SW480 (cell line): ENCODE data around the gene RNASET2.
"Not testable (repeated sequence)": the region's sequence is repeated elsewhere in the genome, so short reads cannot be mapped to it uniquely, and the experiment has no call there.

ENCODE experiments used
- DNase-seq: peaks from one replicate; pipeline ENCODE4 v3.0.0-alpha.2; 2016; ENCODE audit warnings: low spot score

The RNASET2 gene

DNA sequence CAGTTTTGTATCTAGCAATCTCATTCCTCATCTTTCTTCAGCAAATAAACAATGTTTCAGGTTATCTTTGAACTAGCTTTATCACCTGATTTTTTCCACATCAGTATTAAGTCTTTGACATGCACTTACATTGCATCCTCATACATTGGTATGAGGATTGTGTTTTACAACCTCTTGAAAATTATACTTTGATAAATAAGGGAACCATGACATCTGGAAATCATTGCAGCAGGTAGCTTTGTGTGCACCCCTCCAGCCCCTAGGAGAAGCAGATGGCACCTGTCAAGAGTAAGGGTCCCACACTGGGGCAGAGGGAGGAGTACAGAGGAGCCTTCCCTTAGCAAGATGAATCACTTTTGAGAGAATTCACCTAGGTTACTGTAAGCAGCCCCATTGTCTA is 13.7 kb upstream of the RNASET2 start:
- DNase-seq, result no peak

DNA sequence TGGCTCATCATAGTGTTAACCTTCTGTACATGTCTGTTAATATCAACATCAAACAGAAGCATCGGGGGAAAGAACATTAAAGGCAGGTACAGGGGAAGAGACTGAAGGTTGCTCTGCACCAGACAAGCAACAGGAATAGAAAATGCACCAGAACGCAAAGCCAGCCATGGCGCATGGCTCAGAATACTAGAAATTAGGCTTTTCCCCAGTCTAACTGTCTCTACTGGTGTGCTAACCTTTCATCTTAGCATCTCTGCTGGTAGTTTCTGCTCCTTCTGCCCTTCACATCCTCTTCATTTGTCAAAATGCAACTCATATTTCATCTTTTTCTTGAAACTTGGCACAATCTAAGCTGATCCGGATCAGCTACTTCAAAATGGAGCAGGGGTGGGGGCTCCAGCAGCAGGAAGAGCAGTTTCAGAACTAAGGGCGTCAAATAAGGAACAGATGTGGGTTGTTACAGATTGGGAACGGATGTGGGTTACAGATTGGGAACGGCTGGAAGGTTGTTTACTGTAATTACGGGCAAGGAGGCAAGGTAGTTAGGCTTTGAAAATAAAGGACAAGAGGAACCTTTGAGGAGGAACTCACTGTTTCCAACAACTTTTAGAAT is 13.1 kb upstream of the RNASET2 start:
- no peak for DNase-seq

DNA sequence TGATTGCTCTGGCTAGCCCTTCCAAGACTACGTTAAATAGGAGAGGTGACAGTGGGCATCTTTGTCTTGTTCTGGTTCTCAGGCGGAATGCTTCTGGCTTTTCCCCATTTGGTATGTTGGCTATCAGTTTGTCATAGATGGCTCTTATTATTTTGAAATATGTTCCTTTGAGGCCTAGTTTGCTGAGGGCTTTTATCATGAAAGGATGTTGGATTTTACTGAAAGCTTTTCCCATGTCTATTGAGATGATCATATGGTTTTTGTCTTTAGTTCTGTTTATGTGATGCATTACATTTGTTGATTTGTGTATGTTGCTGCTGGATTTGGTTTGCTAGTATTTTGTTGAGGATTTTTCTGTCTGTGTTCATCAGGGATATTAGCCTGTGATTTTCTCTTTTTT is 9.9 kb upstream of the RNASET2 start:
- no peak for DNase-seq

DNA sequence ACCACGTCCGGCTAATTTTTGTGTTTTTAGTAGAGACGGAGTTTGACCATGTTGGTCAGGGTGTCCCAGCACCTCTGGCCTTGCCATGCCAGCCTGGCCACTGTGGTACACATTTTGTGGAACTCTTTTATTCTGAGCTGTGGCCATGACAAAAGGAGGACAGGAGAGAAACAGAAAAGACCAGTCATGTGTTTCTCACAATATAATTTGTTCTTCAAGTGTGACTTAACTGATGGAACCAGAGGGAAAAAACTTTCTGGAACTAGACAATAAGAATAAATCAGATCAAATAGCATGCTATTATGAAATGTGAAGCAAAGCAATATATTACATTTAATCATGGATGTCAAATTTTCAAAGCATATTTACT is 4.2 kb upstream of the RNASET2 start:
- DNase-seq, result no peak

DNA sequence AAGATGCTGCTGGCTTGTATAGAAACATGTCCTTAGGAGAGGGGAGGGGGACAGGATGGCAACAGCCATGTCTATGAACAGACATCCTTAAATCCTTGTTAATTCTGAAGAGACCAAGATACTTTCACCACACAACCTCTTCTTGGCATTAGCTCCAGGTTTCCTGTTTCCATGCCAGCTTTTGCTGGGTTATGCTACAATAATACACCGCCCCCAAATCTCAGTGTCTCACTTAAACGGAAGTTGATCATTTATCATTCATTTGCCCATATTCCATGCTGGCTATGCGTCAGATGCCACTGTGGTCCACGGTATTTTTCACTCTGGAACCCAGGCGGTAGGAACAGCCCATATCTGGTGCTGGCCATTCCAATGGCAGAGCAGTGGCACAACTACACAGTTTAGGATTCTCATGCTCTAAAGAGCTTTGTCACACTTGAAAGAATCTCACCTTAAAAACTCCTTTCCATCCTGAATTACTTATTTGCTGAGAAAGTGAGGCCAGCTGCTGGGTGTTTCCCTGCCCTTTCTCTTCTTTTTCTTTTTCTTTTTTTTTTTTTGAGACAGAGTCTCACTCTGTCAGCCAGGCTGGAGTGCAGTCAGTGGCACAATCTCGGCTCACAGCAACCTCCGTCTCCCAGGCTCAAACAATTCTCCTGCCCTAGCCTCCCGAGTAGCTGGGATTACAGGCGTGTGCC is 3.7 kb upstream of the RNASET2 start:
- DNase-seq, result no peak

DNA sequence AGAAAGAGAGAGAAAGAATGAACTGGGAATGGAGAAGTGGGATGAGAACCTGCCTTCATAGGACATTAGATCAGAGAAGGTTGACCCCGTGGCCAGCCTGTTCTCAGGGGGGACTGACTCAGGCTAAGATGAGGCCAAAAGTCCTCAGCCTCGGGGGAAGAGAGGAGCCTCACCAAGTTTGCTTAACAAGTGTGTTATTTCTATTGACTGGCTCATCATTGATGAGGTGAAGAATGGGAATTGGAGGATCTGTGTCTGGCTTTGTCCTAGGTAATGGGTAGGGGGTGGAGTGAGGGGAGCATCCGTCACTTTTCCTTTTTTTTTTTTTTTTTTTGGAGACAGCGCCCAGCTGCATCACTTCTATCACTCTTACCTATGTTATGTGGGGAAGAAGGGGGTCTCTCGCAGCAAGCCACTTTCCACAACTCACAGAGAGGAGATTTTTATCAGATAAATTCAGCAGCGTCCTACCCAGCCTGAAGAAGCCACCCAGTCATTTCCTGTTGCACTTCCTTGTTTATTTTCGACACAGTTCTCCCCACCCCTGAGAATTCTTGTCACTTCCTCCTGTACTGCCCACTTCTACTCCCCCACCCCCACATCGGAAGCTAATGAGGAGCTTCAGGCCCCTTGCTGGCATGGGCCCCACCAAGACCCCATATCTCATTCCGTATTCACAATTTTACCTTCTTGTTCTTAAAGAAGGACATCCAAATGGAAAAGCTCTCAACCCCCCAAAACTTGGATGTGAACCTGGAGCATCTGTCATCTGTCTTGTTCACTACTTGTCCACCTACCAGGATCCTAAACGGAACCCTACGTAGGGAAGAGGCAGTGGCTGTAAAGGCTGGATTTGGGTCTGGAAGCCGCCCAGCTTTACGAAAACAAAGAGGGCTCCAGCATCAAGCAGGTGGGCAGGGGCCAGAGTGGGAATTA is 2.8 kb upstream of the RNASET2 start:
- no peak for DNase-seq

DNA sequence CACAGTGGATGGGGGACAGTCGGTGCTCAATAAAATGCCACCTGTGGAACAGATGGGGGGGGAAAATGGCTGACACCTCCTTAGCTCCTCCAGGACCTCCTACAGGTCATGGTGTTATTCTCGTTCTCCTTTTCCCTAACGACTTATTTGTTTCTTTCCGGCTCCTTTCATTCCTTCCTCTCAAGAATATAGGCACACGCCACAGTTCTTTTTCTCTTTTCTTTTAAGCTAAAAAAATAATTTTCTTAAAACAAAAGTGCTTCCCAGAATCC is 1.4 kb upstream of the RNASET2 start:
- no peak for DNase-seq

DNA sequence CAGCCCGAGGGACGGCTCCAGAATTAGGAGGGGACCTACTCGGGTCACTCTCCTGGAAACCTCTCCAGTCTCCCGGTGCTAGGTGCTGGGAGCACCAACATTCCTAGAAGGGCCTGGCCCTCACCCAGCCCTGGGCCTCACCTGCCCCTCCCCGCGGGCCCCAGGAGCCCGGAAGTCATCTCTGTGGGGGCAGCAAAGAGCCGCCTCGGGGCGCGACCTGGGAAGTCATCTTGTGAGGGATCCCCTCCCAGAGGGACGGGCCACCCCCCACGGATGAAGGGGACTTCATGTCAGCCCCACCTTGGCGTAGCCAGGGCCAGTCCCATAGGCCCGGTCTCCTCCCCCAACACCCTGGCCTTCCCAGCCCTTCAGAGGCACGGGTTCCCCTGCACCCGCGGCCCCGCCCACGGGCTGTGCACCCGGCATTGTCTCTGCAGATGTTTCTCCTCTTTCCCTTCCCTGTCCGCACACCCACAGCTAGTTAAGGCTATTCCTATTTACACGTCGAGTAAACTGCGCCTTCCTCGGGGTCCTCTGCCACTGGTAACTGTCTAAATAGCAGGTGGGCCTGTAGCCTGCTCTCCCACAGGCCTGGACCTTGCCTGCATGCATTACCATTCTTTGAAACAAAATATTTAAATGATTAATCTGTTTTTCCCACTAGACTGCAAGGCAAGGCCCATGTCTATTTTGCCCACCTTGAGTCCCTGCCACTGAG is 896 bp upstream of the RNASET2 start:
- peak; percentile 46 for DNase-seq

DNA sequence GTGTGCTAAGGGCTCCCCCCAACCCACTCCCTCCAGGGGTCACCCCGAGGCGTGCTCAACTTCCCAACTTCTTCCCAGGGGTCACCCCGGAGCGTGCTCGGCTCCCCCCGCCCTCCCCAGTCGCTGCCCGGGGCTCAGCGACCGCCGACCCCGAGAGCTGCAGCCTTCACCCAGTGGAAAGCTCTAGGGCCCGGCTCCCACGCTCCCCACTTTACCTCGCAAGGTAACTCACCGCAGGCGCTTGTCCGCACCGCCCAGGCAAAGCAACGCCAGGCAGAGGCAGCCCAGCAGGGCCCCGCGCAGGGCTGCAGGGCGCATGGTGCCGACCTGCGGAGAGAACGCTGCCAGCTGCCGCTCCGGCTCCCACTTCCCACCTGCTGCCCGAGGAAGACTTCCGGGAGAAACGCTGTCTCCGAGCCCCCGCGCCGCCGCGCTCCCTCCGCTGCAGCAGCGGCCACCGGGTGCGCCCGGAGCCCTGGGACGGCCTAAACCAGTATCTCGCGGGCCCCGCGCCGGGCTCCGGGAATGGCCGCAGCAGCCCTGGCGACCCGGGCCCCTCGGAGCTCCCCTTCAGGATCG is 396 bp downstream of the RNASET2 start:
- peak; percentile 45 for DNase-seq

DNA sequence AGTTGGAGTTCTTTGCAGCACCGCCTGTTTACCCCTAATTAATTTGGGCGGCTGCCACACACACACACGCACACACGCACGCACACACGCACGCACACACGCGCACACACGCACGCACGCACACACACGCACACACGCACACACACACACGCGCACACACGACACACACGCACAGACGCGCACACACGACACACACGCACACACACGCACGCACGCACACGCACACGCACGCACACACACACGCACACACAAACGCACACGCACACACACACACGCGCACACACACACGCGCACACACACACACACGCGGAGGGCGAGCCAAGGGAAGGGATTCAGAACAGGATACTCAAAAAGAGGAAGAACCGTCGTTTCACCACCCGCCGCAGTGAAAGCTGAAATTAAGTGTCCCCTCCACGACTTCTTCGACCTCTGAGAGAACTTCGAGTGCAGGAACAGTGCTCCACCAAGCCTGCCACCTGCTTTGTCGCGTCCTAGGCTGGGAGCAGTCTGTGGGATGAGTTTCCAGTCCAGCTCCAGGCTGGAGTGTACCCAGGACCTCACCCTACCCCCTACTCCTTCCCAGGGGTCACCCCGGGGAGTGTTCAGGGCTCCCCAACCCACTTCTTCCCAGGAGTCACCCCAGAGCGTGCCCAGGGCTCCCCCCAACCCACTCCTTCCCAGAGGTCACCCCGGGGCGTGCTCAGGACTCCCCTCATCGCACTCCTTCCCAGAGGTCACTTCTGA is 1.1 kb downstream of the RNASET2 start:
- peak; percentile 27 for DNase-seq

DNA sequence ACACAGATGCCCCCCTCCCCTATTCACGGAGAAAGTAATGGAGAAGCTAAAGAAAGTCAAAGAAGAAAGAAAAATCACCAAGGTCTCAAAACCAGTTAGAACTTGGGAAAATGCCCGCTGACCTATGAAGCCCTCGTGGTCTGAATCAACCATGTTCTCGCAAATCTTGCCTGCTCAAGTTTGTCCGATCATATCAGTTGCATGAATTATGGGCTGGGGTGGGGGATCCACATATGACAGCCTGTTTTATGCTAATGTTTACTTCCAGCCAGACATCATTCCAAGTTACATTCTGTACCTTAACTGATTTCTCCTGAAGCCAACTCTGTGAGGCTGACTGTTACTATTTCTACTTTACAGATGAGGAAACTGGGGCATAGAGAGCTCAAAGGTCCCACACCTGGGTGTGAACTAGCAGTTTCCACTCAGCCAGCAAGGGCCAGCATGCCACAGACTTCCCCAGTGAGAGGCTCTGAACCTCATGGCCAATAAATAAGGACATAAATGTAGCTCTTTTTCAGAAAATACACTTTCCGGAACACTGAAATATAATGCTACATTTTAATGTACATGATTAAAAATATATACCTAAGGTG is 2.1 kb downstream of the RNASET2 start:
- DNase-seq, result no peak

DNA sequence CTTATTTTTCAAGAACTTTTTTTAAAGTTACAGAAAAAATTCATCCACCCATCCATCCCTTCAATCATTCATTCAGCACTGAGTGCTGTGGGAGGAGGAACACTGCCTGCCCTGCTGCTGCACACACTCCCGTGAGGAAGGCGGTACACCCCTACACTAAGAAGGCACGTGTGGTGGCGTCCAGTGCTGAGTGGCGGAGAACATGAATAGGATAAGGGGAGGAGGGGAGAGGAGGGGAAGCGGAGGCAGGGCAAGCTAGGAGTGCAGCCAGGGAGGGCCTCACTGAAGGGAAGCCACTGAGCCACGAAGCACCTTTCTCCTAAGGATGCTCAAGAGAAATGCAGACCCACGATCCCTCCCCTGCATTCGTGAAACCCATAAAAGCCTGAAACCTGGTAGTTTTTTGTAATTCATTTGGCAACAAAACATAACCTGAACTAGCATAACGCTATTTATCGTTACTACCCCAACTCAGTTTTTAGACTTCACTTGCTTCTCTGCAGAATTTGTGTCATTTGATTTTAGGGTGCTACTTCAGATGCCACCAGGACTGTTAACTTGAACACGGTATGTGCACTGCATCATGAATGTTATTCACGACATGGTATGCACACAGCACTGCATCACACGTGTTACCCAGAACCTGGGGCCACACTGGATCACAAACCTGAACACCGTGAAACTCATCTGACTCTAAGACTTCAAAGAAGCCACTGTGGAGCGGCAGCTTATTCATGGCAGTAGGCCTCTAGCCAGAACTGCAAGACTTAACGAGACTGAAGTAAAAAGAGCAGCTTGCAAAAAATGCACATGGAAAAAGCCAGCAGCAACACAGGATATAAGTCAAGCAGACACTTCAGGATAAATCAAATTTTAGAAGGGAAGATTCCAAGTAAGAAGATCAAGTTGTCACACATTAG is 3.5 kb downstream of the RNASET2 start:
- no peak for DNase-seq

DNA sequence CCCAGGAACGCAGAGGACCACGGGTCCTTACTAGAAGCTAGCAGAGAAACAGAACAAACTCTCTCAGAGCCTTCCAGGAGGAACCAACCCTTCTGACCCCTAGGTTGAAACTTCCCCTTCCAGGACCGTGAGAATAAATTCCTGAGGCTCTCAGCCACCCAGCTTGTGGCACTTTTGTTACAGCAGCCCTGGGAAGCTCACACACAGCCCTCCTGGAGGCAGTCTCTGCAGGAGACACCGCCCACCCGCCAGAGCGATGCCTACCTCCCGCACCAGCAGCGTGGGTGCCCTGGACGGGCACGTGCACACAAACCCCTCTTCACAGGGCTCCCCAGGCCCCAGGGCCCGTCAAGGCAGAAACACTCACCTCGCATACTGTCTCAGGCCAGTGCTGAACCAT is 4.2 kb downstream of the RNASET2 start:
- DNase-seq, result no peak

DNA sequence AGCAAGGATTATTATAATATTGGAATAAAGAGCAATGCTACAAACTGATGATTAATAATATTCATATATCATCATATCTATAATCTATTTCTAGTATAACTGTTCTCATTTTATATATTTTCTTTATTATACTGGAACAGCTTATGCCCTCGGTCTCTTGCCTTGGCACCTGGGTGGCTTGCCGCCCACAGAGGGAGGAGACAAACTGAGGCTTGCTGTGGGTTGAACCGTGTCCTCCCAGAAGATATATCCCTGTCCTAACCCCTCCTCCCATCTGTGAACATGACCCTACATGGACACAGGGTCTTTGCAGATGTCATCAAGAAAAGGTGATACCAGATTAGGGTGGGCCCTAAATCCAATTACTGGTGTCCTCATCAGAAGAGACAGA is 4.7 kb downstream of the RNASET2 start:
- no peak for DNase-seq

DNA sequence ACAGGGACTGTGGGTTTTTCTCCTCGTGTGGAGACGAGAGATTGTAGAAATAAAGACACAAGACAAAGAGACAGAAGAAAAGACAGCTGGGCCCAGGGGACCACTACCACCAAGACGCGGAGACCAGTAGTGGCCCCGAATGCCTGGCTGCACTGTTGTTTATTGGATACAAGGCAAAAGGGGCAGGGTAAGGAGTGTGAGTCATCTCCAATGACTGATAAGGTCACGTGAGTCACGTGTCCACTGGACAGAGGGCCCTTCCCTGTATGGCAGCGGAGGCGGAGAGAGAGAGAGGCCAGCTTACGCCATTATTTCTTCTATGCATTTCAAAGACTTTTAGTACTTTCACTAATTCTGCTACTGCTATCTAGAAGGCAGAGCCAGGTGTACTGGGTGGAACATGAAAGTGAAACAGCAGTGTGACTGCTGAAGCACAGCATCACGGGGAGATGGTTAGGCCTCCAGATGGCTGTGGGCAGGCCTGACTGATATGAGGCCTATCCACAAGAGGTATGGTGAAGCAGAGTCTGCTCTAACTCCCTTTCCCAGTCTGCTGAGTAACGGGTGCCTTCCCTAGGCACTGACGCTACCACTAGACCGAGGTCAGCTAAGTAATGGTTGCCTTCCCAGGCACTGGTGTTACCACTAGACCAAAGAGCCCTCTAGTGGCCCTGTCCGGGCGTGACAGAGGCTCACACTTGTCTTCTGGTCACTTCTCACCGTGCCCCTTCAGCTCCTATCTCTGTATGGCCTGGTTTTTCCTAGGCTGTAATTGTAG is 5.3 kb downstream of the RNASET2 start:
- DNase-seq, result peak; percentile 57

DNA sequence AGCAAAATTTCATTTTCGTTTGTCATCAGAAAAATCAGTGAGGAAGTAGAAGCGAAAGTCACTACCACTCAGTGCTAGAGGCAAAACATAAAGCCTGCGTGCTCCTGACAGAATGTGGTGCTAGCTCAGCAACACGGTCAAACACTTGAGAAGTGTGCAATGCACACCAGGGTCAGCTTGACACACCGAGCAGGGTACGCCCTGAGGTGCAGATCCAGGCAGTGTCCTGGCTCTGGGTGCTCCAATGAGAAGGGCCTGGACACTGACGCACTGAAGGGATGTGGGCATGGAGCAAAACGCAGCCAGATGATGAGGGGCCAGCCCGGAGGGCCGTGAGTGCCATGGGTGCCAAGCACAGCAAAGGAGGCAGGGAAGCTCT is 5.9 kb downstream of the RNASET2 start:
- no peak for DNase-seq

DNA sequence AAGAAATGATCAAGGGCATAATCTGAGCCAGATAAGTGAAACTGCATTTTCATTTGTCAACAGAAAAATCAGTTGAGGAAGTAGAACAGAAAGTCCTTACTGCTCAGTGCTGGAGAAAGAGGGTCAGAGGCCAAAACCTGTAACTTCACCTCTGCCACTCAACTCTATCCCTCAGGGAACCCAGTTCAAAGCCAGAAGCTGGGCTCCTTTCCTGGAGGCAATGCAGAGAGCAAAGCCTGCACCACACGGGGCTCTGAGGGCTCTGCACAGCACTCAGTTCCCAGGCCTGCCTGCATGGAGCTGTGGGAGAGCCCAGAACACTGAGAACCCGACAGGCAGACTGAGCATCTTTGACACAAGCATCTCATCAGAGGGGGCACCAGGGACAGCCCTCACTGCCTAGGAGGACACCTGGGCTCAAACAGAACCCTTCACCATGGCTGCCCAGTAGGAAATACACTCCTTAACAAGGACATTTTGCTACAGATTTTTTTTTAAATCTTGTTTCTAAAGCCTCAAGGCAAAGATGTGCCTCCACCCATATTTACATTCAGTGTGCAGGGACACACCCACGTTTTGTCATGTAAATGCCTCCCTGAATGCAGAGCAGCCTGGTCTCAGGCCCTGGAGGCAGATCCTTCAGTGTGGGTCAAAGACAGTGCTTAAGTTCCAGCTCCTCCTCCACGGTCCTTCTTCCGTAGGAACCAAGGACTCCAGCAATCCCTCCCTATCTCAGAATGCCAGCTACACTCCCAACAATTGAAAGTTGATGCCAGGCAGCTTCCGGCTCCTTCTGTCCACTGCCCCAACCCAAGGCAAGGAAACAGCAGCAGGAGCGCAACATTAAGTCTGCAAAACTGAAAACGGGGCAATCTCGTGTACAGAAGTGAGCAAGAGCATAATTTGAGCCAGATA is 6.6 kb downstream of the RNASET2 start:
- no peak for DNase-seq

DNA sequence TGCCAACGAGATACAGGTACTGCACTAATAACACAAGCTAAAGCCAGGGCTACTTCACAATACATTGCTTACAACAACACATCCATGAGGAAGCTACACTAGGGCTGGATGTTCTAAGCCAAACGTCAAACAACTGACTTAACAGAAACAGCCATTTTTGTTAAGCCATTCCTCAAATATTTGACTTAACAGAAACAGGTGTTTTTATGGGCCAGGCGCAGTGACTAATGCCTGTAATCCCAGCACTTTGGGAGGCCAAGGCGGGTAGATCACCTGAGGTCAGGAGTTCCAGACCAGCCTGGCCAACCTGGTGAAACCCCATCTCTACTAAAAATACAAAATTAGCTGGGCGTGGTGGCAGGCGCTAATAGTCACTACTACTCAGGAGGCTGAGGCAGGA is 7.6 kb downstream of the RNASET2 start:
- not testable (repeated sequence) for DNase-seq
